Measurements from ENCODE around the gene ETS2. TPM values are rescaled to one million over a fixed set of nuclear protein-coding genes. Genes with fewer than 3 reads are reported as not detected.

The ETS2 gene
- total and polyA plus RNA-seq, 10 of the 15 experiments (the other 5 are each of a cell fraction or from before 2014, with no cell fraction given) = 0.52 to 8.6 (median 3.8) TPM

DNA sequence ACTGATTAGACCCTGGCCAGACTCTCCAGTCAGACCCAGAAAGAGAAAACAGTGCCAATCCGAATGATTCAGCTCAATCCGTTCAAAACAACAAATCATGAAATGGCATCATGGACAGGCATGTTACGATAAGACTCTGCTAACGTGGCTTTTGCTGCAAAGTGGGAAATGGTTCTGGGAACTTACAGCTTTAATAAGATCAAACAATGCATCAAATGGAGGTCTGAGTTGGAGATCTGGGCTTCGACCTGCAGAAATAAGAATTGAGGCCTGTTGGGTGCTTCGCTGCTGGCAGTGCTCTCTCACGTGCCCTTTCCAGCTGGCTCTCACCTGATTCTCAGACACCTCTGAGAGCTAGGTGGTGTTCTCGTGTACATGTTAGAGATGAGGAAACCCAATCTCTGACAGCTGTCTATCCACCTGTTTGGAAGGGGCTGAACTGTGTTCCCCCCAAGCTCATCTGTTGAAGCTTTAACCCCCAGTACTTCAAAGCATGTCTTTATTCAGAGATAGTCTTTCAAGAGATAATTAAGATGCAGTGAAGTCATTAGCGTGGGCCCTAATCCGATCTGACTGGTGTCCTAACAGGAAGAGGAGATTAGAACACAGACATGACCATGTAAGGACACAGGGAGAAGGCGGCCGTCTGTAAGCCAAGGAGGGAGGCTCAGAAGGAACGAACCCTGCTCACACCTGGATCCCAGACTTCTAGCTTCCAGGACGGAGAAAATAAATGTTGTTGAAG, 45.5 kb upstream of the ETS2 start:
- no peak for FAIRE-seq
- ChIA-PET RAD21 (ENCODE audit: unreplicated experiment) (no interaction called here), POLR2A (no interaction called here), CTCF (interaction anchor here (0.6 kb wide), 1 partner anchor 26 kb away, joined by 3 read pairs; no protein-coding TSS in a partner anchor), SMC1A (ENCODE audit: uncharacterized antibody, unreplicated experiment) (no interaction called here)
- TF ChIP-seq, protein P1, sequence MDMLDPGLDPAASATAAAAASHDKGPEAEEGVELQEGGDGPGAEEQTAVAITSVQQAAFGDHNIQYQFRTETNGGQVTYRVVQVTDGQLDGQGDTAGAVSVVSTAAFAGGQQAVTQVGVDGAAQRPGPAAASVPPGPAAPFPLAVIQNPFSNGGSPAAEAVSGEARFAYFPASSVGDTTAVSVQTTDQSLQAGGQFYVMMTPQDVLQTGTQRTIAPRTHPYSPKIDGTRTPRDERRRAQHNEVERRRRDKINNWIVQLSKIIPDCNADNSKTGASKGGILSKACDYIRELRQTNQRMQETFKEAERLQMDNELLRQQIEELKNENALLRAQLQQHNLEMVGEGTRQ (IDR thresholded peaks at IDR 0.05; ENCODE audit: borderline replicate concordance, low read depth, low read length) = no peak
- TF ChIP-seq ZNF274 (IDR thresholded peaks at IDR 0.05; ENCODE audit: insufficient read depth, insufficient read length) (no peak), STAT1 (conservative IDR thresholded peaks at IDR 0.05) (no peak), TARDBP (IDR thresholded peaks at IDR 0.05; ENCODE audit: borderline replicate concordance) (no peak), KDM1A (IDR thresholded peaks at IDR 0.05; ENCODE audit: borderline replicate concordance) (no peak), NFYB (IDR thresholded peaks at IDR 0.05; ENCODE audit: insufficient read depth, low read depth, low read length) (no peak)
- TF ChIP-seq, protein P2, sequence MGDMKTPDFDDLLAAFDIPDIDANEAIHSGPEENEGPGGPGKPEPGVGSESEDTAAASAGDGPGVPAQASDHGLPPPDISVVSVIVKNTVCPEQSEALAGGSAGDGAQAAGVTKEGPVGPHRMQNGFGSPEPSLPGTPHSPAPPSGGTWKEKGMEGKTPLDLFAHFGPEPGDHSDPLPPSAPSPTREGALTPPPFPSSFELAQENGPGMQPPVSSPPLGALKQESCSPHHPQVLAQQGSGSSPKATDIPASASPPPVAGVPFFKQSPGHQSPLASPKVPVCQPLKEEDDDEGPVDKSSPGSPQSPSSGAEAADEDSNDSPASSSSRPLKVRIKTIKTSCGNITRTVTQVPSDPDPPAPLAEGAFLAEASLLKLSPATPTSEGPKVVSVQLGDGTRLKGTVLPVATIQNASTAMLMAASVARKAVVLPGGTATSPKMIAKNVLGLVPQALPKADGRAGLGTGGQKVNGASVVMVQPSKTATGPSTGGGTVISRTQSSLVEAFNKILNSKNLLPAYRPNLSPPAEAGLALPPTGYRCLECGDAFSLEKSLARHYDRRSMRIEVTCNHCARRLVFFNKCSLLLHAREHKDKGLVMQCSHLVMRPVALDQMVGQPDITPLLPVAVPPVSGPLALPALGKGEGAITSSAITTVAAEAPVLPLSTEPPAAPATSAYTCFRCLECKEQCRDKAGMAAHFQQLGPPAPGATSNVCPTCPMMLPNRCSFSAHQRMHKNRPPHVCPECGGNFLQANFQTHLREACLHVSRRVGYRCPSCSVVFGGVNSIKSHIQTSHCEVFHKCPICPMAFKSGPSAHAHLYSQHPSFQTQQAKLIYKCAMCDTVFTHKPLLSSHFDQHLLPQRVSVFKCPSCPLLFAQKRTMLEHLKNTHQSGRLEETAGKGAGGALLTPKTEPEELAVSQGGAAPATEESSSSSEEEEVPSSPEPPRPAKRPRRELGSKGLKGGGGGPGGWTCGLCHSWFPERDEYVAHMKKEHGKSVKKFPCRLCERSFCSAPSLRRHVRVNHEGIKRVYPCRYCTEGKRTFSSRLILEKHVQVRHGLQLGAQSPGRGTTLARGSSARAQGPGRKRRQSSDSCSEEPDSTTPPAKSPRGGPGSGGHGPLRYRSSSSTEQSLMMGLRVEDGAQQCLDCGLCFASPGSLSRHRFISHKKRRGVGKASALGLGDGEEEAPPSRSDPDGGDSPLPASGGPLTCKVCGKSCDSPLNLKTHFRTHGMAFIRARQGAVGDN (IDR thresholded peaks at IDR 0.05) = no peak
- TF ChIP-seq, protein P3, sequence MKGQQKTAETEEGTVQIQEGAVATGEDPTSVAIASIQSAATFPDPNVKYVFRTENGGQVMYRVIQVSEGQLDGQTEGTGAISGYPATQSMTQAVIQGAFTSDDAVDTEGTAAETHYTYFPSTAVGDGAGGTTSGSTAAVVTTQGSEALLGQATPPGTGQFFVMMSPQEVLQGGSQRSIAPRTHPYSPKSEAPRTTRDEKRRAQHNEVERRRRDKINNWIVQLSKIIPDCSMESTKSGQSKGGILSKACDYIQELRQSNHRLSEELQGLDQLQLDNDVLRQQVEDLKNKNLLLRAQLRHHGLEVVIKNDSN (IDR thresholded peaks at IDR 0.05; ENCODE audit: borderline replicate concordance, extremely low read length, insufficient read depth, low read depth, low read length) = no peak
- Histone ChIP-seq H3K79me2 (ENCODE audit: control insufficient read depth, insufficient read depth, low read length) (no peaks in the 10 kb centered on the region), H3K27ac (ENCODE audit: control insufficient read depth, insufficient read depth) (no peak overlapping the region), H2AFZ (ENCODE audit: control insufficient read depth, low read depth, low read length) (no peak overlapping the region), H3K4me3 (no peak overlapping the region), H3K27me3 (replicated peaks in 1 of 2; ENCODE audit: control insufficient read depth in 2 of 2, insufficient read depth in 2 of 2, low read length in 1 of 2) (no peaks in the 10 kb centered on the region), H3K4me2 (ENCODE audit: control insufficient read depth, insufficient read depth) (no peak overlapping the region), H3K4me1 (ENCODE audit: control insufficient read depth, insufficient read depth, low read length) (no peaks in the 10 kb centered on the region), H3K36me3 (ENCODE audit: control insufficient read depth in 2 of 2, insufficient read depth in 2 of 2, low read length in 1 of 2) (no peaks in the 10 kb centered on the region), H3K9me3 (replicated peaks; ENCODE audit: control insufficient read depth, insufficient read depth, low read length) (no peaks in the 10 kb centered on the region; the same call in 2 of the 3 replicates), H3K9ac (ENCODE audit: control insufficient read depth, insufficient read depth, low read length) (no peak overlapping the region), H4K20me1 (ENCODE audit: control insufficient read depth, insufficient read depth) (no peaks in the 10 kb centered on the region)
- intact Hi-C loops (cut with micrococcal nuclease; ENCODE audit: unreplicated experiment) (no loop called here), in situ Hi-C loops (cut with MboI) (no loop called here)
- WGBS (ENCODE audit: insufficient coverage, insufficient replicate concordance, low lambda C conversion rate, missing lambda C conversion rate) = 43% methylated on average over 14 of the region's 14 CpGs
- no peak for DNase-seq (ENCODE audit: low read depth, low spot score)
- BruUV-seq (replicated peaks) = no TSS peak
- no peak for ATAC-seq
